ENCODE data around the gene TRIM31. TPM values are rescaled to one million over a fixed set of nuclear protein-coding genes. Genes with fewer than 3 reads are reported as not detected.

The TRIM31 gene
- total RNA-seq, 1 donor = not detected

DNA sequence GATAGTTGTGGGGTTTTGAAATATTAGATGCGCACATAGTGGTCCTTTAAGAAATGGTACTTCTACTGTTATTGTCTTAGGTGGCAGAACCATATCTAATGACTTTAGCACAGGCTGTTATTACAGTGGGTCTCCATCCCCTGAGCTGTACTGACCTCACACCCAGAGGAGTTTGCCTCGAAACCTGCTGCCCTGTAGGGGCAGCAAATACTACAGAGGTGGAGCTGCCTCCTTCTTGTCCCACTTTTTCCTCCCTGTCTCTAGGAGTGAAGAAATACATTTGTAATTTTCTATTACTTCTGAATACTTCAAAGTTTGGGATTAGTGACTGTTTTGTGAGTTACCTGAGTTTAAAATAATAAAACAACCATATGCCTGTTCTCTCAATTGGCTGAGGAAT is 8.2 kb downstream of the TRIM31 start:
- Histone ChIP-seq H3K79me2 (ENCODE audit: insufficient read depth, low read length) (no peaks in the 10 kb centered on the region), H3K27me3 (ENCODE audit: insufficient read depth, low read length) (peaks cover 23% of the 10 kb centered on the region), H3K36me3 (ENCODE audit: insufficient read depth, low read length) (no peaks in the 10 kb centered on the region), H3K9me3 (ENCODE audit: low read depth, low read length) (no peaks in the 10 kb centered on the region), H4K20me1 (ENCODE audit: insufficient read depth, low read length) (no peaks in the 10 kb centered on the region), H3K4me3 (ENCODE audit: insufficient read depth, low read length) (no peak overlapping the region), H2AFZ (ENCODE audit: low read length) (no peak overlapping the region), H3K4me1 (ENCODE audit: insufficient read depth, low read length) (peaks cover 26% of the 10 kb centered on the region), H3K4me2 (ENCODE audit: insufficient read depth, low read length) (no peak overlapping the region), H3K27ac (ENCODE audit: low read depth, low read length) (no peak overlapping the region)
- DNase-seq (ENCODE audit: insufficient read length, low spot score, missing footprints) = no peak
- TF ChIP-seq, protein P1, sequence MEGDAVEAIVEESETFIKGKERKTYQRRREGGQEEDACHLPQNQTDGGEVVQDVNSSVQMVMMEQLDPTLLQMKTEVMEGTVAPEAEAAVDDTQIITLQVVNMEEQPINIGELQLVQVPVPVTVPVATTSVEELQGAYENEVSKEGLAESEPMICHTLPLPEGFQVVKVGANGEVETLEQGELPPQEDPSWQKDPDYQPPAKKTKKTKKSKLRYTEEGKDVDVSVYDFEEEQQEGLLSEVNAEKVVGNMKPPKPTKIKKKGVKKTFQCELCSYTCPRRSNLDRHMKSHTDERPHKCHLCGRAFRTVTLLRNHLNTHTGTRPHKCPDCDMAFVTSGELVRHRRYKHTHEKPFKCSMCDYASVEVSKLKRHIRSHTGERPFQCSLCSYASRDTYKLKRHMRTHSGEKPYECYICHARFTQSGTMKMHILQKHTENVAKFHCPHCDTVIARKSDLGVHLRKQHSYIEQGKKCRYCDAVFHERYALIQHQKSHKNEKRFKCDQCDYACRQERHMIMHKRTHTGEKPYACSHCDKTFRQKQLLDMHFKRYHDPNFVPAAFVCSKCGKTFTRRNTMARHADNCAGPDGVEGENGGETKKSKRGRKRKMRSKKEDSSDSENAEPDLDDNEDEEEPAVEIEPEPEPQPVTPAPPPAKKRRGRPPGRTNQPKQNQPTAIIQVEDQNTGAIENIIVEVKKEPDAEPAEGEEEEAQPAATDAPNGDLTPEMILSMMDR (IDR thresholded peaks at IDR 0.05; ENCODE audit: extremely low read depth, low read depth, low read length) = no peak

DNA sequence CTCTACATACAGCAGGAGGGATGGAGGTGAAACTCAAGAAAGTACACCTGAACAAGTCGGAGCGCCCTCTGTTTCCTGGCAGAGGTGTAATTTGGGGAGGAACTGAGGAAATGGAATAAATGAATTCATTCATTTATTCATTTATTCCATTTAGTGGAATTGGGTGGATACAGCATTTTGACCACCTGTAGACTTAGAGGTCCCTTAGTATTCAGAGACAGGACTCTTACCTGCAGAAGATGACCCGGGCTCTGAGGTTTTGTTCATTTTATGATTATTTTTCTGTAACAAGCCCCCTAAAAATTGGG is 9.1 kb downstream of the TRIM31 start:
- DNase-seq (ENCODE audit: insufficient read length, low spot score, missing footprints) = no peak
- Histone ChIP-seq H4K20me1 (ENCODE audit: insufficient read depth, low read length) (no peaks in the 10 kb centered on the region), H2AFZ (ENCODE audit: low read length) (peak overlapping the region; percentile 82), H3K27ac (ENCODE audit: low read depth, low read length) (no peak overlapping the region), H3K4me2 (ENCODE audit: insufficient read depth, low read length) (peak overlapping the region; percentile 80), H3K27me3 (ENCODE audit: insufficient read depth, low read length) (peaks cover 27% of the 10 kb centered on the region), H3K36me3 (ENCODE audit: insufficient read depth, low read length) (no peaks in the 10 kb centered on the region), H3K4me1 (ENCODE audit: insufficient read depth, low read length) (peaks cover 26% of the 10 kb centered on the region), H3K9me3 (ENCODE audit: low read depth, low read length) (no peaks in the 10 kb centered on the region), H3K79me2 (ENCODE audit: insufficient read depth, low read length) (no peaks in the 10 kb centered on the region), H3K4me3 (ENCODE audit: insufficient read depth, low read length) (peak overlapping the region; percentile 69)
- TF ChIP-seq, protein P1 (IDR thresholded peaks at IDR 0.05; ENCODE audit: extremely low read depth, low read depth, low read length) = no peak

DNA sequence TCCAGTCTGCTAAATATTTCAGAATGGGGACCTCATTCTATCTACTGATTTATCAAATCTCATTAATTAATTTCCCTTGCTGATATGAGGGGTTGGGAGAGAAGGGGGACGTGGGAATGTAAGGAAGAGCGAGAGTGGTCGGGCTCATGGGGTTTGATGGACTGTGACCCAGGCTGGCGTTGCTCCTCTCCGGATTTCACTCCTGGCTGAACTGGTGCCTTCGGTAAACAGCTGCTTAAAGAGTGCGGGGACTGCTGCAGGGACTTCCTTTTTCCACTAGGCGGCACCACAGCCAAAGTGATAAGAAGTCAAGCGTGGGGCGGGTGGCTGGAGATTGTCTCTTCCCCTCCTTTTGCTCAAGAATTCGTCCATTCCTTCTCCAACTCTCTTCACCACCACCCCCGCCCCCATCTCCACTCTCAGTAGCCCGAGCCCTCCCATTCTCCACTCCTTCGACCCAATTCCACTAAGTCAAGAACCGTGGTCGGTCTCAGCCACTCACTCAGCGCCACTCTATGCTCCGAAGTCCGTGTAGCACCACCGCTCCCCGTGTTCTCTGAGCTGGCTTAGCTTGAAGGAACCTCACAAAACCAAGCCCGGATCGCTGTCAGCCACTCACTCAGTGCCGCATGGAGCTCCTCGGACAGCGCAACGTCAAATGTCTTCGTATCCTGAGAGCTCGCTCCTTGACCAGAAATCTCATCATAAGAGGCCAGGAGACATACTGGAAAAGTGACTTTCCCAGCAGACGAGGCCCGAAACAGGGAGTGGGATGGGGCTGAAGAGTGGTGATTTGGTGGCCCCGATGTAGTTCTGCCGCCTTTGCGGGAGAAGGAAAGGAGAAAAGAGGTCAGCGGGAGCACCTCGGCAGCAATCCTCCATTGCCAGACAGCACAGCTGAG is 9.7 kb downstream of the TRIM31 start:
- peak; percentile 94 for DNase-seq (ENCODE audit: insufficient read length, low spot score, missing footprints)
- H3K4me1 ChIP-seq (ENCODE audit: insufficient read depth, low read length) = peaks cover 26% of the 10 kb centered on the region
- H3K27me3 ChIP-seq (ENCODE audit: insufficient read depth, low read length) = peaks cover 33% of the 10 kb centered on the region
- no peaks in the 10 kb centered on the region for H3K79me2 ChIP-seq (ENCODE audit: insufficient read depth, low read length)
- H3K36me3 ChIP-seq (ENCODE audit: insufficient read depth, low read length) = no peaks in the 10 kb centered on the region
- no peaks in the 10 kb centered on the region for H3K9me3 ChIP-seq (ENCODE audit: low read depth, low read length)
- peak overlapping the region; percentile 80 for H3K4me2 ChIP-seq (ENCODE audit: insufficient read depth, low read length)
- peak overlapping the region; percentile 33 for H3K27ac ChIP-seq (ENCODE audit: low read depth, low read length)
- no peaks in the 10 kb centered on the region for H4K20me1 ChIP-seq (ENCODE audit: insufficient read depth, low read length)
- TF ChIP-seq, protein P1 (IDR thresholded peaks at IDR 0.05; ENCODE audit: extremely low read depth, low read depth, low read length) = peak; percentile 99
- peak overlapping the region; percentile 69 for H3K4me3 ChIP-seq (ENCODE audit: insufficient read depth, low read length)
- H2AFZ ChIP-seq (ENCODE audit: low read length) = peak overlapping the region; percentile 82

DNA sequence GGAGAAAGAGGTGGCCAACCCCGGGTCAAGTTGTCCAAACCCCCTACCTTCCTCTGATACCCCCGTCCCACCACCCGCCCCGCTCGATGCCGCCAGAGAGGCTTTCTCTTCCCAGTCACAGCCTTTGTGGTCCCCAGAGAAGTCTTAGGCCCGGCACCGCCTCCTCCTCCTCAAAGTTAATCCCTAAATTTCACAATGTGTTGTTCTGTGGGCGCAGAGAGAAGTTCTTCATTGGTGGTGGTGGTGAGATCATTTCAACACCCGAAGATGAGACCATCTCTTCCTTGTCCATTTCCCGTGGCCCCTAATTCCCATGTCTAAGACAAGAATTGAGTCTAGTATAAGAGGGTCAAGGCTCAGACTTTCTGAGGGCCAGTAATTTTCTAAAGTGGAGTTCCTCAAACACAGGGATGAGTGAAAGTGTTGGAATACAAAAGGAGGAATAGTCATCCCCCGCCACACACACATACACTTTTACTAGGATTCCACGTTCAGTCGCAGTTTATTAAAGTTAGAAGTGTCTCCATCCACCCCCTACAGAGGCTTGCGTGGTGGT is 10.4 kb downstream of the TRIM31 start:
- TF ChIP-seq, protein P1 (IDR thresholded peaks at IDR 0.05; ENCODE audit: extremely low read depth, low read depth, low read length) = no peak
- H4K20me1 ChIP-seq (ENCODE audit: insufficient read depth, low read length) = no peaks in the 10 kb centered on the region
- H3K79me2 ChIP-seq (ENCODE audit: insufficient read depth, low read length) = no peaks in the 10 kb centered on the region
- peak overlapping the region; percentile 80 for H3K4me2 ChIP-seq (ENCODE audit: insufficient read depth, low read length)
- peaks cover 39% of the 10 kb centered on the region for H3K27me3 ChIP-seq (ENCODE audit: insufficient read depth, low read length)
- peak overlapping the region; percentile 70 for H3K27ac ChIP-seq (ENCODE audit: low read depth, low read length)
- peak overlapping the region; percentile 82 for H2AFZ ChIP-seq (ENCODE audit: low read length)
- peaks cover 26% of the 10 kb centered on the region for H3K4me1 ChIP-seq (ENCODE audit: insufficient read depth, low read length)
- no peaks in the 10 kb centered on the region for H3K36me3 ChIP-seq (ENCODE audit: insufficient read depth, low read length)
- H3K4me3 ChIP-seq (ENCODE audit: insufficient read depth, low read length) = peak overlapping the region; percentile 69
- no peaks in the 10 kb centered on the region for H3K9me3 ChIP-seq (ENCODE audit: low read depth, low read length)
- DNase-seq (ENCODE audit: insufficient read length, low spot score, missing footprints) = peak; percentile 83
